MCF 10A (cell line): ENCODE measurements around the gene C9orf152. TPM values are rescaled to one million over a fixed set of nuclear protein-coding genes. Genes with fewer than 3 reads are reported as not detected.

Experiments
- BruUV-seq: library from RNA; stranded (reverse); fragments of 400-500 nt; replicated peaks from 2 replicates; lab custom pipeline; 2021; lab: Mats Ljungman, UMichigan
- CTCF ChIA-PET: fragments of 300-600 bp; sonication (Branson Sonifier 250); formaldehyde crosslinking; extraction: SDS; loops from one replicate; lab custom pipeline; 2021; ENCODE audit warnings: antibody characterized with exemption, inconsistent platforms; lab: Yijun Ruan, JAX
- POLR2A ChIA-PET: fragments of 300-600, 350-650 bp; sonication (Branson Sonifier 250); formaldehyde crosslinking; extraction: SDS; loops from one replicate; lab custom pipeline; 2020; ENCODE audit warnings: antibody characterized with exemption, inconsistent platforms; lab: Yijun Ruan, JAX
- DNase-seq: peaks from one replicate; pipeline ENCODE4 v3.0.0-alpha.2; 2018; ENCODE audit not compliant: unreplicated experiment
- H3K27ac Mint-ChIP-seq: one replicate; pipeline ENCODE4 v1.8.0; 2022; ENCODE audit warnings: mild to moderate bottlenecking, low read depth, mixed read lengths; ENCODE audit not compliant: unreplicated experiment
- H3K27me3 Mint-ChIP-seq: one replicate; pipeline ENCODE4 v1.8.0; 2022; ENCODE audit warnings: mixed read lengths; ENCODE audit not compliant: insufficient read depth, unreplicated experiment
- H3K36me3 Mint-ChIP-seq: one replicate; pipeline ENCODE4 v1.8.0; 2022; ENCODE audit warnings: mild to moderate bottlenecking, moderate library complexity, mixed read lengths; ENCODE audit not compliant: insufficient read depth, unreplicated experiment
- H3K4me1 Mint-ChIP-seq: one replicate; pipeline ENCODE4 v1.8.0; 2022; ENCODE audit warnings: mixed read lengths; ENCODE audit not compliant: insufficient read depth, unreplicated experiment
- H3K4me3 Mint-ChIP-seq: one replicate; pipeline ENCODE4 v1.8.0; 2022; ENCODE audit warnings: mild to moderate bottlenecking, moderate library complexity, mixed read lengths; ENCODE audit not compliant: unreplicated experiment
- H3K9me3 Mint-ChIP-seq: one replicate; pipeline ENCODE4 v1.8.0; 2022; ENCODE audit warnings: mixed read lengths; ENCODE audit not compliant: unreplicated experiment
- CTCF ChIP-seq: fragments of 200-600 bp; IDR thresholded peaks from one replicate; pipeline ENCODE4 v1.8.0; 2022; ENCODE audit warnings: antibody characterized with exemption, mild to moderate bottlenecking; ENCODE audit not compliant: unreplicated experiment
- intact Hi-C: fragments of 100-400 bp; cut with micrococcal nuclease; formaldehyde crosslinking; loops from 2 replicates; pipeline ENCODE4 v1.14.1; 2022
- total RNA-seq: library from RNA; stranded (reverse); gene quantifications from 2 replicates; pipeline ENCODE4 v1.2.3, GENCODE V29; 2022

Gene C9orf152
- total RNA-seq, 1 experiment from 2014 or later: not detected

GRCh38 chr9:110241260-110241857, 33.4 kb upstream of the C9orf152 start:
- TSS peak; percentile 2 for BruUV-seq
- Mint-ChIP-seq H3K9me3 (no peaks in the 10 kb centered on the region), H3K27me3 (no peaks in the 10 kb centered on the region), H3K4me1 (no peaks in the 10 kb centered on the region), H3K4me3 (no peak overlapping the region), H3K36me3 (peaks cover 20% of the 10 kb centered on the region), H3K27ac (no peak overlapping the region)
- POLR2A ChIA-PET: interaction anchor here (0.6 to 3.8 kb wide), 4 partner anchors 12 to 120 kb away, joined by 3 to 20 read pairs (median 4); partner anchors contain the start of gene TXN
- intact Hi-C loops: no loop called here
- no peak for TF ChIP-seq CTCF
- no peak for DNase-seq
- CTCF ChIA-PET: interaction anchor here (0.6 kb wide), 1 partner anchor 58 kb away, joined by 3 read pairs; no protein-coding TSS in a partner anchor

- DNase-seq: no peak
- Mint-ChIP-seq H3K4me1 (no peaks in the 10 kb centered on the region), H3K4me3 (no peak overlapping the region), H3K27ac (no peak overlapping the region), H3K9me3 (no peaks in the 10 kb centered on the region), H3K27me3 (no peaks in the 10 kb centered on the region), H3K36me3 (peaks cover 10% of the 10 kb centered on the region)
- CTCF ChIA-PET: no interaction called here
- POLR2A ChIA-PET: no interaction called here
- BruUV-seq: no TSS peak
- intact Hi-C loops: no loop called here
- no peak for TF ChIP-seq CTCF
Measured at GRCh38 chr9:110240198-110240597, 32.2 kb upstream of the C9orf152 start.

- Mint-ChIP-seq H3K9me3 (no peaks in the 10 kb centered on the region), H3K27ac (no peak overlapping the region), H3K4me1 (no peaks in the 10 kb centered on the region), H3K36me3 (no peaks in the 10 kb centered on the region), H3K4me3 (no peak overlapping the region), H3K27me3 (no peaks in the 10 kb centered on the region)
- intact Hi-C loops: no loop called here
- POLR2A ChIA-PET: interaction anchor here (1.1 to 1.7 kb wide), 4 partner anchors 9 to 43 kb away, joined by 3 to 5 read pairs (median 4); partner anchors contain the start of gene TXN
- CTCF ChIA-PET: interaction anchor here (0.5 to 1.4 kb wide), 5 partner anchors 9 to 395 kb away, joined by 3 to 4 read pairs (median 3); no protein-coding TSS in a partner anchor
- no peak for DNase-seq
- BruUV-seq: no TSS peak
- no peak for TF ChIP-seq CTCF
Measured at GRCh38 chr9:110228321-110228720, 20.4 kb upstream of the C9orf152 start.

GRCh38 chr9:110224583-110224982, 16.6 kb upstream of the C9orf152 start:
- Mint-ChIP-seq H3K4me1 (no peaks in the 10 kb centered on the region), H3K9me3 (no peaks in the 10 kb centered on the region), H3K27ac (no peak overlapping the region), H3K4me3 (no peak overlapping the region), H3K36me3 (no peaks in the 10 kb centered on the region), H3K27me3 (no peaks in the 10 kb centered on the region)
- BruUV-seq: no TSS peak
- intact Hi-C loops: no loop called here
- TF ChIP-seq CTCF: no peak
- POLR2A ChIA-PET: no interaction called here
- CTCF ChIA-PET: interaction anchor here (0.6 to 0.7 kb wide), 2 partner anchors 40 to 44 kb away, joined by 3 read pairs; no protein-coding TSS in a partner anchor
- DNase-seq: no peak
